ENCODE data around the gene FNDC3B.

Gene FNDC3B

DNA sequence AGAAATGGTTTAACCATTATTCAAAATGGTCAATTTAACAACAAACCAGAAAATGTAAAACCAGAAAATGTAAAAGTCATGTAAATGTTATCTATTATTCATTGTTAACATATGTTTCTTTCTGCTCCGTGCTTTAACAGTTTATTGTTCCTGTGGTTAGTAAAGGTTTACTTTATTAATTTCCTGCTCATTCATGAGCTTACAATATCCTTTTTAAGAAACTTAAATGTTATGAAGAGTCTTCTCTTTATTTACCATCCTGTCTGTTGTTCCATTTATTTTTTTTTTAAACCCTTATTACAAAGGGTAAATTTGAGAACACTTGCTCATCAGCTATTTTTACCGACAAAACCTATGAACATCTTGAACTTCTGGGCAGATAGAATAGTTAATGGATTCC is 260.8 kb downstream of the FNDC3B start:
- Histone ChIP-seq H3K4me3 (ENCODE audit: low read length) (no peak overlapping the region), H2AFZ (ENCODE audit: low read length) (no peak overlapping the region), H3K4me1 (ENCODE audit: low read length) (no peaks in the 10 kb centered on the region), H3K27ac (ENCODE audit: low read length) (no peak overlapping the region), H3K9ac (ENCODE audit: low read length) (no peak overlapping the region), H4K20me1 (ENCODE audit: insufficient read depth, low read length) (no peaks in the 10 kb centered on the region; the same call in 1 of the 2 replicates), H3F3A (ENCODE audit: insufficient read depth, low read length) (no peaks in the 10 kb centered on the region), H3K4me2 (ENCODE audit: low read depth, low read length) (no peak overlapping the region), H3K27me3 (replicated peaks; ENCODE audit: insufficient read depth, low read length) (no peaks in the 10 kb centered on the region), H3K9me2 (replicated peaks; ENCODE audit: insufficient read depth, low read length) (no peaks in the 10 kb centered on the region), H3K36me3 (replicated peaks; ENCODE audit: insufficient read depth, low read length) (peaks cover 12% of the 10 kb centered on the region; the same call in 1 of the 2 replicates), H3K9me3 (replicated peaks; ENCODE audit: insufficient read depth, low read length) (no peaks in the 10 kb centered on the region), H3K79me2 (ENCODE audit: low read length) (no peaks in the 10 kb centered on the region)
- DNase-seq = no peak
- TF ChIP-seq, protein P1, sequence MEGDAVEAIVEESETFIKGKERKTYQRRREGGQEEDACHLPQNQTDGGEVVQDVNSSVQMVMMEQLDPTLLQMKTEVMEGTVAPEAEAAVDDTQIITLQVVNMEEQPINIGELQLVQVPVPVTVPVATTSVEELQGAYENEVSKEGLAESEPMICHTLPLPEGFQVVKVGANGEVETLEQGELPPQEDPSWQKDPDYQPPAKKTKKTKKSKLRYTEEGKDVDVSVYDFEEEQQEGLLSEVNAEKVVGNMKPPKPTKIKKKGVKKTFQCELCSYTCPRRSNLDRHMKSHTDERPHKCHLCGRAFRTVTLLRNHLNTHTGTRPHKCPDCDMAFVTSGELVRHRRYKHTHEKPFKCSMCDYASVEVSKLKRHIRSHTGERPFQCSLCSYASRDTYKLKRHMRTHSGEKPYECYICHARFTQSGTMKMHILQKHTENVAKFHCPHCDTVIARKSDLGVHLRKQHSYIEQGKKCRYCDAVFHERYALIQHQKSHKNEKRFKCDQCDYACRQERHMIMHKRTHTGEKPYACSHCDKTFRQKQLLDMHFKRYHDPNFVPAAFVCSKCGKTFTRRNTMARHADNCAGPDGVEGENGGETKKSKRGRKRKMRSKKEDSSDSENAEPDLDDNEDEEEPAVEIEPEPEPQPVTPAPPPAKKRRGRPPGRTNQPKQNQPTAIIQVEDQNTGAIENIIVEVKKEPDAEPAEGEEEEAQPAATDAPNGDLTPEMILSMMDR (IDR thresholded peaks at IDR 0.05; ENCODE audit: low read length) = no peak
- TF ChIP-seq EZH2 (optimal IDR thresholded peaks at IDR 0.05; ENCODE audit: low read depth, low read length) = no peak
- no peak for TF ChIP-seq EZH2phosphoT487 (IDR thresholded peaks at IDR 0.05; ENCODE audit: low read length)

DNA sequence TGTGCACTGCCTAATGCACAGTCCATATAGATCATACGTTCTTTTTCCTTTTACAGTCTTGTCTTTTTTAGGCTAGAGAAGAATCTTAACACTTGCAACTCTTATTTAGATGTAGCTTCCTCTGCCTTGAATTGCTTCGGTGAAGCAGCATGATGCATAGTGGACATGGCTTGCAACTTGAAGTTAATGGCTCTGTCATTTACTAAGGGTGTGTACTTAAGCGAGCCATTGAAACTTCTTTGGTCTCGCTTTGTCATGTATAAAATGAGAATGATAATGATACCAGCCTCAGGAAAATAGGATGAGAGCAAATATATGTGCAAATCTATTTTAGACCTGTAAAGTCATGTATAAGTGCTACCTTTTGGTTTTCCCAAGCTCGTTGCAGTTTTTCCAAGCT is 261.5 kb downstream of the FNDC3B start:
- Histone ChIP-seq H2AFZ (ENCODE audit: low read length) (no peak overlapping the region), H3K27me3 (replicated peaks; ENCODE audit: insufficient read depth, low read length) (no peaks in the 10 kb centered on the region), H3K4me3 (ENCODE audit: low read length) (no peak overlapping the region), H3K27ac (ENCODE audit: low read length) (no peak overlapping the region), H3K36me3 (replicated peaks; ENCODE audit: insufficient read depth, low read length) (peaks cover 11% of the 10 kb centered on the region; the same call in 1 of the 2 replicates), H3K79me2 (ENCODE audit: low read length) (no peaks in the 10 kb centered on the region), H3K4me1 (ENCODE audit: low read length) (no peaks in the 10 kb centered on the region), H3F3A (ENCODE audit: insufficient read depth, low read length) (no peaks in the 10 kb centered on the region), H3K9me2 (replicated peaks; ENCODE audit: insufficient read depth, low read length) (no peaks in the 10 kb centered on the region), H3K9me3 (replicated peaks; ENCODE audit: insufficient read depth, low read length) (no peaks in the 10 kb centered on the region), H4K20me1 (ENCODE audit: insufficient read depth, low read length) (no peaks in the 10 kb centered on the region; the same call in 1 of the 2 replicates), H3K4me2 (ENCODE audit: low read depth, low read length) (no peak overlapping the region), H3K9ac (ENCODE audit: low read length) (no peak overlapping the region)
- TF ChIP-seq EZH2phosphoT487 (IDR thresholded peaks at IDR 0.05; ENCODE audit: low read length) = no peak
- TF ChIP-seq, protein P1 (IDR thresholded peaks at IDR 0.05; ENCODE audit: low read length) = no peak
- no peak for TF ChIP-seq EZH2 (optimal IDR thresholded peaks at IDR 0.05; ENCODE audit: low read depth, low read length)
- no peak for DNase-seq

GRCh38 chr3:172302203-172302602 is 262.8 kb downstream of the FNDC3B start:
- Histone ChIP-seq H3K79me2 (ENCODE audit: low read length) (no peaks in the 10 kb centered on the region), H2AFZ (ENCODE audit: low read length) (no peak overlapping the region), H3K4me2 (ENCODE audit: low read depth, low read length) (no peak overlapping the region), H3K4me3 (ENCODE audit: low read length) (no peak overlapping the region), H3K27ac (ENCODE audit: low read length) (no peak overlapping the region), H3K9ac (ENCODE audit: low read length) (no peak overlapping the region), H3K36me3 (replicated peaks; ENCODE audit: insufficient read depth, low read length) (peaks cover 11% of the 10 kb centered on the region; the same call in 1 of the 2 replicates), H3K9me2 (replicated peaks; ENCODE audit: insufficient read depth, low read length) (no peaks in the 10 kb centered on the region), H3K4me1 (ENCODE audit: low read length) (no peaks in the 10 kb centered on the region), H3K9me3 (replicated peaks; ENCODE audit: insufficient read depth, low read length) (no peaks in the 10 kb centered on the region), H3F3A (ENCODE audit: insufficient read depth, low read length) (no peaks in the 10 kb centered on the region), H3K27me3 (replicated peaks; ENCODE audit: insufficient read depth, low read length) (no peaks in the 10 kb centered on the region), H4K20me1 (ENCODE audit: insufficient read depth, low read length) (no peaks in the 10 kb centered on the region; the same call in 1 of the 2 replicates)
- DNase-seq = no peak
- TF ChIP-seq EZH2 (optimal IDR thresholded peaks at IDR 0.05; ENCODE audit: low read depth, low read length) (no peak), EZH2phosphoT487 (IDR thresholded peaks at IDR 0.05; ENCODE audit: low read length) (no peak)
- TF ChIP-seq, protein P1 (IDR thresholded peaks at IDR 0.05; ENCODE audit: low read length) = no peak
